ENCODE data around the gene B3GNT5. TPM values are rescaled to one million over a fixed set of nuclear protein-coding genes. Genes with fewer than 3 reads are reported as not detected.

The B3GNT5 gene
- total RNA-seq, 2 experiments from 2014 or later, result 0.60 to 0.73 TPM

DNA sequence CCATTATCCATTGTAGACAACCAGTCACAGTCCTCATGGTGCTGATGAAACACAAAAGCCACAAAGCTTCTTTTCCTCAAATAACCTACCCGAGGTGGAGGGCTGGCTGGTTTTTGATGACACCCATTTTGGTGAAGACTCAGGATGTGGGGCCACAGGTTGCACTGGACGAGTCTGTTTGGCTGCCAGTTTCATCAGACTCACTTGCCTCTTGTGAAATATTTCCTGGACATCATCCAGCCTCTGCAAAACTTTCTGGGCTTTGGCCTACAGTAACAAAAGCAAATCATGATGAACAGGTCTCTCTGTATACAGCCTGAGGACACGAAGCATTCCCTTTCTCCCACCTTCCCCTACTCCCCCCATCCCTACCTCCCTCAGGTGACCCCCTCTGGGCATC, 42.2 kb downstream of the B3GNT5 start:
- no peak overlapping the region for H3K4me3 Mint-ChIP-seq
- Histone ChIP-seq H3K27me3 (ENCODE audit: control insufficient read depth in 1 of 2, insufficient read depth in 2 of 2, low read length in 2 of 2) (no peaks in the 10 kb centered on the region), H3K4me3 (ENCODE audit: low read length) (no peak overlapping the region), H3K36me3 (ENCODE audit: insufficient read depth, low read length) (peaks cover 5% of the 10 kb centered on the region), H3K27ac (ENCODE audit: low read depth in 1 of 2, low read length in 2 of 2) (no peak overlapping the region), H3K9me3 (ENCODE audit: control insufficient read depth in 1 of 2, insufficient read depth in 1 of 2, low read length in 2 of 2) (no peaks in the 10 kb centered on the region), H3K4me1 (ENCODE audit: insufficient read depth, low read length) (no peaks in the 10 kb centered on the region)
- no peak for ATAC-seq (ENCODE audit: poor library complexity)
- DNase-seq, result peak in 2 of 14 experiments; percentile 23 to 33
- H3K27me3 Mint-ChIP-seq, result no peaks in the 10 kb centered on the region
- H3K36me3 Mint-ChIP-seq (ENCODE audit: low read depth), result no peaks in the 10 kb centered on the region
- POLR2A ChIA-PET, result no interaction called here
- CTCF ChIA-PET, result no interaction called here
- no peaks in the 10 kb centered on the region for H3K4me1 Mint-ChIP-seq (ENCODE audit: low read depth)
- intact Hi-C loops (cut with DNase I, micrococcal nuclease), result no loop called here
- TF ChIP-seq CTCF (IDR thresholded peaks at IDR 0.05), result no peak
- no peak overlapping the region for H3K27ac Mint-ChIP-seq
- no peaks in the 10 kb centered on the region for H3K9me3 Mint-ChIP-seq

DNA sequence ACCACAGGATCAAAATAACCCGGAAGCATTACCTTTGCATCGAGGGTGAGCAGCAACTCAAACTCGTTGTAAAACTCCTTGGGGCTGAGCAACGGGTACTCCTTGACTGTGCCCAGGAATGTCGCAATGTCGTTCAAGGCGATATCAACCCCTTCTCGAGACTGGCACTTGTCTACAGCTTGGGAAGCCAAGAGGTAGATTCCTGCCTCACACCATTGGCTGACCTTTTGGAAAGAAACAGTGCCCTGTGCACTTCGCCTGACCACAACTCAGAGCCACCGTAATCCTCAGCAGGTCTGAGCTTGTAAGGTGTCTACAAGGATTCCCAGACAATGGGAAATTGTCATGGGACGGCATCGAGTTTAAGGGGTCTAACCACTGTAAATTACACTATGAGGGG, 43.9 kb downstream of the B3GNT5 start:
- ATAC-seq (ENCODE audit: poor library complexity) (no peak), DNase-seq (no peak)
- POLR2A ChIA-PET, result no interaction called here
- intact Hi-C loops (cut with DNase I, micrococcal nuclease), result no loop called here
- Histone ChIP-seq H3K27me3 (ENCODE audit: control insufficient read depth in 1 of 2, insufficient read depth in 2 of 2, low read length in 2 of 2) (no peaks in the 10 kb centered on the region), H3K36me3 (ENCODE audit: insufficient read depth, low read length) (peaks cover 5% of the 10 kb centered on the region), H3K4me3 (ENCODE audit: low read length) (no peak overlapping the region), H3K27ac (ENCODE audit: low read depth in 1 of 2, low read length in 2 of 2) (no peak overlapping the region), H3K4me1 (ENCODE audit: insufficient read depth, low read length) (no peaks in the 10 kb centered on the region), H3K9me3 (ENCODE audit: control insufficient read depth in 1 of 2, insufficient read depth in 1 of 2, low read length in 2 of 2) (no peaks in the 10 kb centered on the region)
- TF ChIP-seq CTCF (IDR thresholded peaks at IDR 0.05), result no peak
- Mint-ChIP-seq H3K27ac (no peak overlapping the region), H3K27me3 (no peaks in the 10 kb centered on the region), H3K4me1 (ENCODE audit: low read depth) (no peaks in the 10 kb centered on the region), H3K9me3 (no peaks in the 10 kb centered on the region), H3K4me3 (no peak overlapping the region), H3K36me3 (ENCODE audit: low read depth) (no peaks in the 10 kb centered on the region)
- CTCF ChIA-PET, result no interaction called here

- no peaks in the 10 kb centered on the region for H3K27me3 ChIP-seq (ENCODE audit: control insufficient read depth in 1 of 2, insufficient read depth in 2 of 2, low read length in 2 of 2)
- no peak for ATAC-seq (ENCODE audit: poor library complexity)
- no peaks in the 10 kb centered on the region for H3K4me1 ChIP-seq (ENCODE audit: insufficient read depth, low read length)
- intact Hi-C loops (cut with DNase I, micrococcal nuclease), result no loop called here
- H3K27ac ChIP-seq (ENCODE audit: low read depth in 1 of 2, low read length in 2 of 2), result no peak overlapping the region
- Mint-ChIP-seq H3K27ac (no peak overlapping the region), H3K4me3 (no peak overlapping the region), H3K9me3 (no peaks in the 10 kb centered on the region), H3K4me1 (ENCODE audit: low read depth) (no peaks in the 10 kb centered on the region), H3K27me3 (no peaks in the 10 kb centered on the region), H3K36me3 (ENCODE audit: low read depth) (no peaks in the 10 kb centered on the region)
- no peak for TF ChIP-seq CTCF (IDR thresholded peaks at IDR 0.05)
- POLR2A ChIA-PET, result interaction anchor here (0.6 kb wide), 1 partner anchor 22 kb away, joined by 4 read pairs; no protein-coding TSS in a partner anchor
- H3K9me3 ChIP-seq (ENCODE audit: control insufficient read depth in 1 of 2, insufficient read depth in 1 of 2, low read length in 2 of 2), result no peaks in the 10 kb centered on the region
- no peak overlapping the region for H3K4me3 ChIP-seq (ENCODE audit: low read length)
- CTCF ChIA-PET, result no interaction called here
- DNase-seq, result peak in 2 of 14 experiments; percentile 49 to 64
- H3K36me3 ChIP-seq (ENCODE audit: insufficient read depth, low read length), result peaks cover 5% of the 10 kb centered on the region
Measured at GRCh38 chr3:183298701-183299153, 45.7 kb downstream of the B3GNT5 start.
